NB4 (cell line): ENCODE results near the gene IQSEC3.

Experiments used
- DNase-seq: peaks from one replicate; pipeline ENCODE4 v3.0.0; 2010; ENCODE audit warnings: low read depth
- H3K4me3 ChIP-seq: one replicate; pipeline ENCODE4 v1.5.1; 2011; ENCODE audit warnings: mild to moderate bottlenecking, low read depth, low read length, moderate library complexity
- MYC ChIP-seq: IDR thresholded peaks from 2 replicates; pipeline ENCODE4 v1.6.1; 2011; ENCODE audit warnings: low read depth, low read length
- POLR2A ChIP-seq: IDR thresholded peaks from 2 replicates; pipeline ENCODE4 v1.6.1; 2011; ENCODE audit warnings: mild to moderate bottlenecking; ENCODE audit not compliant: insufficient read length; ENCODE audit errors: extremely low read depth
- TF ChIP-seq, protein P1 (sequence below): IDR thresholded peaks from one replicate; pipeline ENCODE4 v1.5.1; 2012; ENCODE audit warnings: low read depth, low read length
- TF ChIP-seq, protein P2 (sequence below): IDR thresholded peaks from 2 replicates; pipeline ENCODE4 v1.6.1; 2011; ENCODE audit warnings: low read depth, low read length

IQSEC3 gene

DNA sequence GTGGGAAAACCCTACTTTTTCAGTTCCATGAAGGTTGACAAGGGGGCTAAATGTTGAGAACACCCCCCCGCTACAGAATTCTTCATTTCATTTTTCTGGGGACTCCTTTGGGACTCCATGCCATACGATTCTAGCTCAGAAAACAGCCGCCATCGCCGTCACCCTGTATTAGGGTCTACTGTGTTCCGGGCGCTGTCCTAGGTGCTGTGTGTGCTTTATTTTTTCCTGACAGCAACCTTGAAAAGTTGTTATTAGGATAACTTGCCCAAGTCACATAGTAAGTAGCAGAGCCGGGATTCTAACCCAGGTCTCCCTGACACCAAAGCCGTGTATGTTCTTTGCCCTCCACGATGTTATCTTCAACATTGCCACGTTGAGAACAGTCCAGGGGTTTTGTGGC is 55.1 kb downstream of the IQSEC3 start:
- DNase-seq, result no peak
- TF ChIP-seq MYC (no peak), POLR2A (no peak)
- TF ChIP-seq, protein P1, sequence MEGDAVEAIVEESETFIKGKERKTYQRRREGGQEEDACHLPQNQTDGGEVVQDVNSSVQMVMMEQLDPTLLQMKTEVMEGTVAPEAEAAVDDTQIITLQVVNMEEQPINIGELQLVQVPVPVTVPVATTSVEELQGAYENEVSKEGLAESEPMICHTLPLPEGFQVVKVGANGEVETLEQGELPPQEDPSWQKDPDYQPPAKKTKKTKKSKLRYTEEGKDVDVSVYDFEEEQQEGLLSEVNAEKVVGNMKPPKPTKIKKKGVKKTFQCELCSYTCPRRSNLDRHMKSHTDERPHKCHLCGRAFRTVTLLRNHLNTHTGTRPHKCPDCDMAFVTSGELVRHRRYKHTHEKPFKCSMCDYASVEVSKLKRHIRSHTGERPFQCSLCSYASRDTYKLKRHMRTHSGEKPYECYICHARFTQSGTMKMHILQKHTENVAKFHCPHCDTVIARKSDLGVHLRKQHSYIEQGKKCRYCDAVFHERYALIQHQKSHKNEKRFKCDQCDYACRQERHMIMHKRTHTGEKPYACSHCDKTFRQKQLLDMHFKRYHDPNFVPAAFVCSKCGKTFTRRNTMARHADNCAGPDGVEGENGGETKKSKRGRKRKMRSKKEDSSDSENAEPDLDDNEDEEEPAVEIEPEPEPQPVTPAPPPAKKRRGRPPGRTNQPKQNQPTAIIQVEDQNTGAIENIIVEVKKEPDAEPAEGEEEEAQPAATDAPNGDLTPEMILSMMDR, result no peak
- TF ChIP-seq, protein P2, sequence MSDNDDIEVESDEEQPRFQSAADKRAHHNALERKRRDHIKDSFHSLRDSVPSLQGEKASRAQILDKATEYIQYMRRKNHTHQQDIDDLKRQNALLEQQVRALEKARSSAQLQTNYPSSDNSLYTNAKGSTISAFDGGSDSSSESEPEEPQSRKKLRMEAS, result no peak

DNA sequence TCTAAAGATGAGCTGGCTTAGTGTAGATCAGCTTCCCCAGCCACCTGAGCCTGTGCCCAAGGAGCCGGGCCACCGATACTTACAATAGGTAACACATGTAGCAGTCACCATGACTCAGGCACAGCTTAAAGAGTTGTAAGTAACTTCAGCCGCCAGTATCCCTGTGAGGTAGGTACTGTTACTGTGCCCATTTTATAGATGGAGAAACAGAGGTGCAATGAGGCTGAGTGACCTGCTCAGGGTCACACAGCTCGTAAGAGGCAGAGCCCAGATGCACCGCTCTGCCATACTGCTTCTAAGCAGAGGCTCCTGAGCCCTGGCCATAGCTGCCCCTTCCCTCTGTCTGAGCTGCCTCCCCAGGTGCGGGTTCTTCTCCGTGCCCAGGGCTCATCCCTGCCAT is 58.5 kb downstream of the IQSEC3 start:
- no peak for DNase-seq

More for the DNA sequence above, 55.1 kb downstream of the IQSEC3 start:
- H3K4me3 ChIP-seq, result no peak overlapping the region

DNA sequence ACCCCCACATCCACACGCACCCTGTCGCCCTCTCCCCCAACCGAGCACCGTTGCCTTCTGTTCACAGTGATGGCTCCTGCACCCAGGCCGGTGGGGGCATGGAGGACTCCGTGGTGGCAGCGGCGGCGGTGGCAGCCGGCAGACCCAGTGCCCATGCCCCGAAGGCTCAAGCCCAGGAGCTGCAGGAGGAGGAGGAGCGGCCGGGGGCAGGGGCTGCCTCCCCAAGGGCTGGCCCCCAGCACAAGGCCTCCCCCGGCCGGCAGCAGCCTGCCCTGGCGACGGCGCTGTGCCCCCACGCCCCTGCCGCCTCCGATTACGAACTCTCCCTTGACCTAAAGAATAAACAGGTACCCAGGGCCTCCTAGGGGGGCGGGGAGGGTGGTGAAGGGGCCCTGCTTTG is 59.0 kb downstream of the IQSEC3 start:
- TF ChIP-seq POLR2A, result no peak
- no peak for TF ChIP-seq MYC
- TF ChIP-seq, protein P1, result no peak
- TF ChIP-seq, protein P2, result no peak
- no peak overlapping the region for H3K4me3 ChIP-seq
- no peak for DNase-seq

More for the DNA sequence above, 58.5 kb downstream of the IQSEC3 start:
- TF ChIP-seq, protein P2, result no peak
- TF ChIP-seq, protein P1, result no peak
- TF ChIP-seq POLR2A (no peak), MYC (no peak)
- no peak overlapping the region for H3K4me3 ChIP-seq

DNA sequence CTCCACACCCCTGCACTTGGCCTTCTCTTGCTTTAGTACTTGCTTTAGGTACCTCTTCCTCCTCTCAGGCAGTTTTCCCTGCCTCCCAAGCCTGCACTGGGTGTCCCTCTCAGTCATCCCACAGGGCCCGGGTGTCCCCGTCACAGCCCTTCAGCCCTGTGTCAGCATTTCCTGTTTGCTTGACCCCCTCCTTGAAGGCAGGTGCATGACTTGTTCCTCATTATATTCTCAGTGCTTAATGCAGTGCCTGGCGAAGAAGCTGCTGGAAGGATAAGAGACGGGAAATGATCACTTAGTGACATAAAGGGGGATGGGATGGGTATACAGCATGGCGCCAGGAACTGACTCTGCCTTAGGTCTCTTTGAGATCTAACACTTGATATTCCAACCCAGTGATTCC is 61.5 kb downstream of the IQSEC3 start:
- no peak for DNase-seq
- TF ChIP-seq MYC, result no peak
- TF ChIP-seq, protein P1, result no peak
- no peak for TF ChIP-seq POLR2A
- TF ChIP-seq, protein P2, result no peak
- no peak overlapping the region for H3K4me3 ChIP-seq

DNA sequence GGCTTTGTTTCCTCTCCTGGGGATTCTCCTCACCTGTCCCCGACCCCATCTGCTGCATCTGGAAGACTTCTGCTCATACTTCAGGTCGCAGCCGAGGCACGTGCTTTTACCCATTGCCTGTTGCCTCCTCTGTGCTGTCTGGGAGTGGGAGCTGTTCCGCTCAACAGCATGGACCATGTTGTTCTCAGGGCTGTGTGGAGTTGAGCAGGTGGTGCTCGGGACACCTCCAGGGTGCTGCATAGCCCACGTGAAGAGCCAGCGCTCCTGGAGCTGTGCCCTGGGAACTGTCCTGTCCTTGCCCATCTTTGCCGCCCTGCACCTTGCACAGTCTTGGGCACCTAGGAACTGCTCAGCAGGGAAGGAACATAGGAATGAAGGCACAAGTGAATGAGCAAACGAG is 62.4 kb downstream of the IQSEC3 start:
- no peak for DNase-seq
- TF ChIP-seq POLR2A, result no peak
- no peak for TF ChIP-seq MYC
- TF ChIP-seq, protein P2, result no peak
- TF ChIP-seq, protein P1, result no peak

DNA sequence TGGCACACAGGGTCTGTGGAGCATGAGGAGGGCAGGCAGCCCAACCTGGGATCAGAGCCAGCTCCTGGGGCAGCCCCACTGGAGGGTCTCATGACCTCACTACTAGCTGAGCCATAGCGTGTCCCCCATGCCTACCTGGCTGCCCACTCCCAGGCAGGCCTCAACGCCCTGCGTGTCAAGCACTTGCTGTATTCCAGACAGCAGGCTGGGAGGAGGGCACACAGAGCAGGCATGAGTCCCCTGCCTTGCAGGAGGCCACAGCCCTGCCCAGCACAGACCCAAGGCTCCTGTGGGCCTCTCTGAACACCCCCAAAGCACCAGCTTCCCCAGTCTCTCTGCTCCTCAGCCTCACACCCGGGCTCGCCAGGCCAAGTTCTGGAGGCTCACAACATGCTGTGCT is 64.0 kb downstream of the IQSEC3 start:
- TF ChIP-seq, protein P2, result no peak
- TF ChIP-seq, protein P1, result no peak
- TF ChIP-seq MYC, result no peak
- H3K4me3 ChIP-seq, result no peak overlapping the region
- no peak for DNase-seq

More for the DNA sequence above, 62.4 kb downstream of the IQSEC3 start:
- no peak overlapping the region for H3K4me3 ChIP-seq
